Daoy (cell line): ENCODE data around the gene CYP4X1. TPM values are rescaled to one million over a fixed set of nuclear protein-coding genes. Genes with fewer than 3 reads are reported as not detected.
A peak's percentile ranks its signal among the peaks of the same experiment; 100 is the strongest.
"Not testable (repeated sequence)": the region's sequence is repeated elsewhere in the genome, so short reads cannot be mapped to it uniquely, and the experiment has no call there.

Experiments
- DNase-seq: peaks from one replicate; pipeline ENCODE4 v3.0.0-alpha.2; 2015; ENCODE audit warnings: low read depth
- total RNA-seq: library from RNA; depleted of rRNA; stranded (reverse); fragments of >200 nt; shearing (Covaris generic); gene quantifications from 2 replicates; pipeline ENCODE4 v1.2.3, GENCODE V29; 2014; rRNA removed

CYP4X1 gene
- 0.77 and 1.0 TPM in 2 replicates for total RNA-seq

GRCh38 chr1:47023268-47024140 is at the start of gene CYP4X1:
Gene CYP4X1 (plus strand): TSS chr1:47023669. CDS start chr1:47023818, 149 bp downstream.
- DNase-seq, result peak; percentile 45

- DNase-seq, result no peak
These were observed 40.2 kb upstream of the CYP4X1 start for GRCh38 chr1:46983166-46983829.

DNA sequence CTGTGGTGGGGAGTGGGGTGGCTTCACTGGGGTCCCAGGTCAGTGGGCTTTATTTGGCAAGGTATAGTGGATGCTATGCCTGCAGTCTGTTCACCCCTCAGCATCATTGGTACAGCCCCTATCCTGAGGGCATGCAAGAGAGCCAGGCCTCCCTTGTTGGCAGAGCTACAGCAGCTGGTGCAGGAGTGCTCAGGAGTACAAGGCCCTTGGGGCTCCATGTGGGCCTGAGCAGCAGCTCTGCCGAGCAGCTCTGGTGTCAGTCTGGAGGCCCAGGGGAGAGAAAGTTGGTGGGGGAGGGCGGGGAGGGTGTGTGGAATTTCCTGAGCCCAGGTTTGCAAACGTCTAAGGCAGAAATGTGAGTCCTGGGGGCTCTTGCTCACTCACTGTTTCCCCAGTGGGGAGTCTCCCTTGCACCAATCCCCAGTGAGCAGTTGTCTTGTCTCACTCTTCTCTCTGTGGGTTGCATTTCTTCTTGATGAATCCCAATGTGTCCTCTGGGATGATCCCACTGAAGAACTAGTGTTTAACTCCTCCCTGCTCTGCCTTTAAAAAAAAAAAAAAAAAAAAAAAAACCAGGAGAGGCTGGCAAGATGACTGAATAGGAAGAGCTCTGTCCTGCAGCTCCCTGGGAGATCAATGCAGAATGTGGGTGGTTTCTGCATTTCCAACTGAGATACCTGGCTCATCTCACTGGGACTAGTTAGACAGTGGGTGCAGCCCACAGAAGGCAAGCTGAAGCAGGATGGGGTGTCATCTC is 39.5 kb upstream of the CYP4X1 start:
- no peak for DNase-seq

DNA sequence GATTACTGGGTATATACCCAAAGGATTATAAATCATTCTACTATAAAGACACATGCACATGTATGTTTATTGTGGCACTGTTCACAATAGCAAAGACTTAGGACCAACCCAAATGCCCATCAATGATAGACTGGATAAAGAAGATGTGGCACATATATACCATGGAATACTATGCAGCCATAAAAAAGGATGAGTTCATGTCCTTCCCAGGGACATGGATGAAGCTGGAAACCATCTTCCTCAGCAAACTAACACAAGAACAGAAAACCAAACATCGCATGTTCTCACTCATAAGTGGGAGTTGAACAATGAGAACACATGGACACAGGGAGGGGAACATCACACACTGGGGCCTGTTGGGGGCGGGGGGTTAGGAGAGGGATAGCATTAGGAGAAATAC is 32.9 kb upstream of the CYP4X1 start:
- DNase-seq, result not testable (repeated sequence)

- DNase-seq, result no peak
These were observed 32.2 kb upstream of the CYP4X1 start for GRCh38 chr1:46991083-46991923.

- peak; percentile 24 for DNase-seq
These were observed 26.7 kb upstream of the CYP4X1 start for GRCh38 chr1:46996659-46997281.

DNA sequence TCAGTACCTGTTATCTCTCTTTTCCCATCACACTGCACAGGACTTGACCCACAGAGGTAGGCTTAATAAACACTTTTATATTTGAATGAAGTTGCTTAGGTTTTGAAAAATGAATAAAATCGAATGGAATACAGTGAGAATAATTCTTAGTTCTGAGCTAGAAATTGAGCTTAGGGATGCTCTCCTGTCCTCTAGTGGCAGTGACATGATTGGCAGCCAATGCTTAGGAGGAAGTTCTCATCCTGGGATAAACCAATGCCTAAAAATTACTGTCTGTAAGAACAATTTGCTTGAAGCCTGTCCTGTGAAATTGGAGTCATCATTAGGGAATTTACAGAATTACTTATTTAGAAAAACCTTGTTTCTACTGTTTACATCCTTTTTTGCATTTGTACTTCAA is 21.3 kb upstream of the CYP4X1 start:
- no peak for DNase-seq

- no peak for DNase-seq
These were observed 19.5 kb upstream of the CYP4X1 start for GRCh38 chr1:47003896-47004403.

DNA sequence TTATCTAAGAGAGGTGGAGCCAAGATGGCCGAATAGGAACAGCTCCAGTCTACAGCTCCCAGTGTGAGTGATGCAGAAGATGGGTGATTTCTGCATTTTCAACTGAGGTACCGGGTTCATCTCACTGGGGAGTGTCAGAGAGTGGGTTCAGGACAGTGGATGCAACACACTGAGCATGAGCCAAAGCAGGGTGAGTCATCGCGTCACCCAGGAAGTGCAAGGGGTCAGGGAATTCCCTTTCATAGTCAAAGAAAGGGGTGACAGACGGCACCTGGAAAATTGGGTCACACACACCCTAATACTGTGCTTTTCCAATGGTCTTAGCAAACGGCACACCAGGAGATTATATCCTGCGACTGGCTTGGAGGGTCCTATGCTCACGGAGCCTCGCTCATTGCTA is 17.0 kb upstream of the CYP4X1 start:
- DNase-seq, result not testable (repeated sequence)

- peak; percentile 23 for DNase-seq
These were observed 10.2 kb upstream of the CYP4X1 start for GRCh38 chr1:47013293-47013692.

DNA sequence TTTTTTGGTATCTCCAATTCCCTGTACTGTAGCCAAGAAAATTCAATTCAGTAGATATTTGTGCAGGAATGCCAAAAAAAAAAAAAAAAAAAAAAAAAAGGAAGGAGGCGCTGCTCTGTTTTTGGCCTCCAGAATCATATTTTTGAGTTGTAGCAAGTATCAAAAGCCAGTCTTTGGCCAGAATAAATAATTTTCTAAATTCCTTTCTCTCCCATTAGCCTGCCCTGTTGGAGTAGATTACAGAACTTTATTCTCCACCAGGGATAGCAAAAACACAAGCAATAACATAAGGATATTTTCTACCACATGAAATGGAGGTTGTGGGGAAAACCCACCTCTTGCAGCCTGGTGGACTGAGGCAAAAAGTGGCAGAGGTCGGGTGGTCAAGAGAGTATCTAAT is 2.4 kb upstream of the CYP4X1 start:
- DNase-seq, result no peak

DNA sequence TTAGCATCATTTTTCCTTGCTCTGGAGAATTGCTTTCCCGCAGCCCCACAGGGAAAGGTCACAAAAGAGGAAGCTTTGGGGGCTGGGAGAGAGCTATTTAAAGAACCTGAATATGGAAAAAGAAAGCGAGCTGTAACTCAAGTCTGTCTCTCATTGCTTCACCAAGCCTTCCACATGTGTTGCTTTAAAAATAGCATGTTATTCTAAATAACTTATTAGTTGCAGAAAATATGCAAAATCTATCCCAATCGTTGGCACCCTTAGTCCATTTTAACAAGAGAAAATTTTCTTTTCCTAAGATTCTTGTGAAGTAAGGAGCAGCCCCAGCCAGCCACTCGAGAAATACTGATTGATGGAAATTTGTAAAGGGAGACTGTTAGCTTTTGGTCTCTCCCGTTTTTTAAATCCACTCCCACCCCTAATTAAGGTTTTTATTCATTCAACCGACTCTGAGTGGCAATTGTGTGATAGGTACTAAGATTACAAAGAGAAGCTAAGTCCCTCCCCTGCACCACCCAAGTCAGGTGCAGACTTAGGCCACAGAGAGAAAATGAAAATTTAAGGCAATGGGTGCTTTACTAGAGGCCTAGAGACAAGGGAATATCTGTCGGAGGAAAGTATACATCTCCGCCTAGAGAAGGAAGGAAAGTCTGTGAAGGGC is 802 bp downstream of the CYP4X1 start:
- no peak for DNase-seq

DNA sequence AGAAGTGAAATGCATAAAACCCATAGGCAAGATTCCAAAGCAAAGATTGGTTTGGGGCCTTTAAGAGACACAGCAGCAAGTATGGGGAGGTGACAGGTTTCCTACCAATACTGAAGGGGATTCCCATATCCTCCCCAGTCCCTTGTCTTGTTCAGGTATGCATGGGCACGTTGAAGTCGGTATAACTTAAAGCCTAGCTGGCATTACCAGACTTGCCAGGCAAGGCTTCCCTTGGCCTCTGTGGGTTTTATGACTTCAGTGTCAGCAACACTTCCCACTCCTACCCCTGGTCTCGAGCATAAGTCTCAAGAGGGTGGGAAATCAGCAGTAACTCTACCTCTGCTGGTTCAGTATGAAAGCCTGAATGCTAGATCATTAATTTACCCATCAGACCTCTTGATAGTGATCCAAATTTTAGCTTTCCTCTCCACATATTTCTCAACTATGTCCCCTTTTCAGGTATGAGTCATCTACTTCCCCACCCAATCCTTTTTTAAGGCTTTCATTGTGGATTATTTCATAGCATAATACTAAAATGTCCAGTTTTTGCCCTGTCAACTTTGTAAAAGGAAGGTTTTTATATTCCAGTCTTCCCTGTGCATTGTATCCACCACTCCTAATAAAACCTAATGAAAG is 6.8 kb downstream of the CYP4X1 start:
- DNase-seq, result no peak

- peak; percentile 84 for DNase-seq
These were observed 7.6 kb downstream of the CYP4X1 start for GRCh38 chr1:47031059-47031458.

DNA sequence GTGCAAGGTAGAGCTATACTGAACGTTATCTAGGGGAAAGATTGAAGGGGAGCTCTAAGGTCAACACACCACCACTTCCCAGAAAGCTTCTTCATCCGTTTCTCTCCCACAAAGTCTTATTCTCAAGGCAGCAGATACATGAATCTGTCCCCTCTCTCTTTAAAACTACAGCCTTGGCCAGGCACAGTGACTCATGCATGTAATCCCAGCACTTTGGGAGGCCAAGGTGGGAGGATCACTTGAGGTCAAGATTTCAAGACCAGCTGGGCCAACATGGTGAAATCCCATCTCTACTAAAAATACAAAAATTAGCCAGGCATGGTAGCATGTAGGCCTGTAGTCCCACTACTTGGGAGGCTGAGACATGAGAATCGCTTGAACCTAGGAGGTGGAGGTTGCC is 8.1 kb downstream of the CYP4X1 start:
- peak; percentile 61 for DNase-seq

- DNase-seq, result no peak
These were observed 13.3 kb downstream of the CYP4X1 start for GRCh38 chr1:47036764-47037163.

- DNase-seq, result no peak
These were observed 35.9 kb downstream of the CYP4X1 start for GRCh38 chr1:47059376-47059775.

GRCh38 chr1:47067097-47067594 is 43.7 kb downstream of the CYP4X1 start, which contains the start of gene CYP4Z1:
Gene CYP4Z1 (plus strand): TSS chr1:47067231. CDS start chr1:47067491, 260 bp downstream.
- no peak for DNase-seq

- DNase-seq, result peak; percentile 16
These were observed 45.6 kb downstream of the CYP4X1 start for GRCh38 chr1:47069080-47069479.
